ENCODE measurements around the gene ANTXR2.

DNA sequence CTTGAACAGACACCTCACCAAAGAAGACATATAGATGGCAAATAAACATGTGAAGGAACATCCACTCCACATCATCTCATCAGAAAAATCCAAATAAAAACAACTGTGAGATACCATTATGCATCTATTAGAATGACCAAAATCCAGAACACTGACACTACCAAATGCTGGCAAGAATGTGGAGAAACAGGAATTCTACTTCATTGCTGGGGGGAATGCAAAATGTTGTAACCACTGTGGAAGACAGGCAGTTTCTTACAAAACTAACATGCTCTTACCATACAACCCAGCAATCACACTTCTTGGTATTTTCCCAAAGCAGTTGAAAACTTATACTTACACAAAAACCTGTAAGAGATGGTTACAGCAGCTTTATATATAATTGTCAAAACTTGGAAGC, 38.2 kb upstream of the ANTXR2 start:
- TF ChIP-seq CTCF (IDR thresholded peaks at IDR 0.05) (no peak), POLR2A (IDR thresholded peaks at IDR 0.05) (no peak)

Measured in uterus (tissue), 2 donors.